ENCODE data around the gene BMPR2.
"Not testable (repeated sequence)": the region's sequence is repeated elsewhere in the genome, so short reads cannot be mapped to it uniquely, and the experiment has no call there.

Gene BMPR2

DNA sequence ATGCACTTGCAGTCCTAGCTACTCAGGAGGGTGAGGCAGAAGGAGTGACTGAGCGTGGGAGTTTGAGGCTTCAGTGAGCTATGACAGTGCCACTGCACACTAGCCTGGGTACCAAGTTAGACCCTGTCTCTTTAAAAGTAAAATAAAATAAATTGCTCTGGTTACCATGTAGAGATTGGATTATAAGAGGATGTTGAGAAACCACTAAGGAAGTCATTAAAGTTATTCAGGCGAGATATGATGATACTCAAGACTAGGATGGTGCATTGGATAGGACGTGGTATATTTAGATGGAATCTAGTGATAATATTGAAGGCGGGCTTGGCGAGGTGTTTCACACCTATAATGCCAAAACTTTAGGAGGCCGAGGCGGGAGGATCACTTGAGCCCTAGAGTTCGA lies 50.6 kb downstream of the BMPR2 start:
- Histone ChIP-seq H3K27ac (no peak overlapping the region), H3K9me3 (no peaks in the 10 kb centered on the region), H3K4me3 (ENCODE audit: low read depth in 1 of 2, low read length in 1 of 2) (no peak overlapping the region), H3K27me3 (no peaks in the 10 kb centered on the region), H3K36me3 (no peaks in the 10 kb centered on the region), H3K4me1 (ENCODE audit: control insufficient read depth in 1 of 2, insufficient read depth in 1 of 2, low read depth in 1 of 2, low read length in 1 of 2) (no peaks in the 10 kb centered on the region)
- TF ChIP-seq, protein P1, sequence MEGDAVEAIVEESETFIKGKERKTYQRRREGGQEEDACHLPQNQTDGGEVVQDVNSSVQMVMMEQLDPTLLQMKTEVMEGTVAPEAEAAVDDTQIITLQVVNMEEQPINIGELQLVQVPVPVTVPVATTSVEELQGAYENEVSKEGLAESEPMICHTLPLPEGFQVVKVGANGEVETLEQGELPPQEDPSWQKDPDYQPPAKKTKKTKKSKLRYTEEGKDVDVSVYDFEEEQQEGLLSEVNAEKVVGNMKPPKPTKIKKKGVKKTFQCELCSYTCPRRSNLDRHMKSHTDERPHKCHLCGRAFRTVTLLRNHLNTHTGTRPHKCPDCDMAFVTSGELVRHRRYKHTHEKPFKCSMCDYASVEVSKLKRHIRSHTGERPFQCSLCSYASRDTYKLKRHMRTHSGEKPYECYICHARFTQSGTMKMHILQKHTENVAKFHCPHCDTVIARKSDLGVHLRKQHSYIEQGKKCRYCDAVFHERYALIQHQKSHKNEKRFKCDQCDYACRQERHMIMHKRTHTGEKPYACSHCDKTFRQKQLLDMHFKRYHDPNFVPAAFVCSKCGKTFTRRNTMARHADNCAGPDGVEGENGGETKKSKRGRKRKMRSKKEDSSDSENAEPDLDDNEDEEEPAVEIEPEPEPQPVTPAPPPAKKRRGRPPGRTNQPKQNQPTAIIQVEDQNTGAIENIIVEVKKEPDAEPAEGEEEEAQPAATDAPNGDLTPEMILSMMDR (IDR thresholded peaks at IDR 0.05), result no peak

DNA sequence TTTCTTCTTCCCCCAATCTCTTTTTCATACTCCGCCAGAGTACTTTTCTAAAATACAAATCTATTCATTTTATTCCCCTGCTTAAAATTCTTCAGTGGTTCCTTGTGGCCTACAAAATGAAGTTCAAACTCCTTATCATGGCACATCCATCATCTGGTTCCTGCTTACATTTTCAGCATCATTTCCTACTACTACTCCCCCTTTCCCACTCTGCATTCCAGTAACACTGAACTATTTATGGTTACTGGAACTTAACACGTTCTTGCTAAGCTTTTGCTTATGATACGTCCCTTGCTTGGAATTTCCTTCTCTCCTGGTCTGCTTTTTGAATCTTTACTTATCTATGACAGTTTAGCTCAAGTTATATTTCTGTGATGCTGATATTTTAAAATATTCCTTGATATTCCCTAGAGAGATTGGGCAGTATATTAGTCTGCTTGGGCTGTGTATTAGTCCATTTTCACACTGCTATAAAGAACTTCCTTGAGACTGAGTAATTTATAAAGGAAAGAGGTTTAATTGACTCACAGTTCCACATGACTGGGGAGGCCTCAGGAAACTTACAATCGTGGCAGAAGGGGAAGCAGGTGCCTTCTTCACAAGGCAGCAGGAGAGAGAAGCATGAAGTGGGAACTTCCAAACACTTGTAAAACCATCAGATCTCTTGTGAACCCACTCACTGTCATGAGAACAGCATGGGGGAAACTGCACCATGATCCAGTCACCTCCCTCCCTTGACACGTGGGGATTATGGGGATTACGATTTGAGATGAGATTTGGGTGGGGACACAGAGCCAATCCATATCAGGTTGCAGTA lies 53.2 kb downstream of the BMPR2 start:
- H3K27me3 ChIP-seq, result no peaks in the 10 kb centered on the region
- no peak overlapping the region for H3K4me3 ChIP-seq (ENCODE audit: low read depth in 1 of 2, low read length in 1 of 2)
- H3K27ac ChIP-seq, result no peak overlapping the region
- H3K36me3 ChIP-seq, result no peaks in the 10 kb centered on the region
- TF ChIP-seq, protein P1 (IDR thresholded peaks at IDR 0.05), result no peak
- no peaks in the 10 kb centered on the region for H3K4me1 ChIP-seq (ENCODE audit: control insufficient read depth in 1 of 2, insufficient read depth in 1 of 2, low read depth in 1 of 2, low read length in 1 of 2)
- no peaks in the 10 kb centered on the region for H3K9me3 ChIP-seq

DNA sequence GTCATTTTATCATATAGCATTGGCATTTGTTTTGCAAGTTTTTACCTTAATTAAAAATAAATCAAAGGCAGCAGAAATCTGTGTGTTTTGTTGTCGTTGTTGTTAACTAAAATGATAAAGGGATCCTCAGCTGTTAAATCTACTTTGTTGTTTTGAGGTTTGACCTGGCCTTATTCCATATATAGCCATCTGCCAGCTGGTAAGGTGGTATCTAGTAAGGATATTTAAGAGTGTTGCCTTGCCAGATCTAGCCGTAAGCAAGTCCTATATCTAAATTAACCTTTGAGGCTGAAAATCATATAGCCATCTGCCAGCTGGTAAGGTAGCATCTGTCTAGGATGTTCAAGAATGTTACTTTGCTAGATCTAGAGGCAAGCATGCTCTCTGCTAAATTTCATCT lies 56.6 kb downstream of the BMPR2 start:
- Histone ChIP-seq H3K27ac (no peak overlapping the region), H3K27me3 (no peaks in the 10 kb centered on the region), H3K4me1 (ENCODE audit: control insufficient read depth in 1 of 2, insufficient read depth in 1 of 2, low read depth in 1 of 2, low read length in 1 of 2) (no peaks in the 10 kb centered on the region), H3K9me3 (no peaks in the 10 kb centered on the region), H3K4me3 (ENCODE audit: low read depth in 1 of 2, low read length in 1 of 2) (no peak overlapping the region), H3K36me3 (no peaks in the 10 kb centered on the region)
- TF ChIP-seq, protein P1 (IDR thresholded peaks at IDR 0.05), result no peak

DNA sequence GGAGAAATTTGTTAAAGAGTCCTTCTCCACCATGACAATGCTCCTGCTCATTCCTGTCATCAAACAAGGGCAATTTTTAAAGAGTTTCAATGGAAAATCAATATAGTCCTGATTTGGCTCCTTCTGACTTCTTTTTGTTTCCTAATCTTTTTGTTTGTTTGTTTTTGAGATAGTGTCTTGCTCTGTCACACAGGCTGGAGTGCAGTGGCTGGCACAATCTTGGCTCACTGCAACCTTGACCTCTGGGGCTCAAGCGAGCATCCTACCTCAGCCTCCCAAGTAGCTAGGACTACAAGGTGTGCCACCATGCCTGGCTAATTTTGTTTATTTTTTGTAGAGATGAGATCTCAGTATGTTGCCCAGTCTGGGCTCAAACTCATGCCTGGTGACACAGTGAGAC lies 58.3 kb downstream of the BMPR2 start:
- no peak overlapping the region for H3K27ac ChIP-seq
- no peaks in the 10 kb centered on the region for H3K9me3 ChIP-seq
- H3K4me3 ChIP-seq (ENCODE audit: low read depth in 1 of 2, low read length in 1 of 2), result no peak overlapping the region
- no peaks in the 10 kb centered on the region for H3K27me3 ChIP-seq
- TF ChIP-seq, protein P1 (IDR thresholded peaks at IDR 0.05), result no peak
- H3K36me3 ChIP-seq, result no peaks in the 10 kb centered on the region
- H3K4me1 ChIP-seq (ENCODE audit: control insufficient read depth in 1 of 2, insufficient read depth in 1 of 2, low read depth in 1 of 2, low read length in 1 of 2), result no peaks in the 10 kb centered on the region

DNA sequence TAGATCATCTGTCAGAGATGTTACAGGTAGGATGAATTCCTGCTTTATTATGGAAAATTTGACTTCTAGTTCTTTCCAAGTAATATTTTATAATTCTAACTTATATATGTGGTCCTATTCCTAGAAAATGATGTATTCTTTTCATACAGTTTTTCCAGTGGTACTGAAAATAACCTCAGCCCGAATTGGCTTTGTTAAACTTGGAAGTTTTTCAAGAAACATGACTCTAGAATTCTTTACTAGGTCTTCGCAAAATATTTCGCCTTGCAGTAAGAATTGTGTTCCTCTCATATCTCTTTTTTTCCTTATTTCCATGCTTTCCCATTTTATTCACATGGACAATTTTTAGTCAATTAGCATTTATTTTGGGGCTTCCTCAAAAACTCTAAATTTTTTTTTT lies 60.5 kb downstream of the BMPR2 start:
- TF ChIP-seq, protein P1 (IDR thresholded peaks at IDR 0.05), result no peak

DNA sequence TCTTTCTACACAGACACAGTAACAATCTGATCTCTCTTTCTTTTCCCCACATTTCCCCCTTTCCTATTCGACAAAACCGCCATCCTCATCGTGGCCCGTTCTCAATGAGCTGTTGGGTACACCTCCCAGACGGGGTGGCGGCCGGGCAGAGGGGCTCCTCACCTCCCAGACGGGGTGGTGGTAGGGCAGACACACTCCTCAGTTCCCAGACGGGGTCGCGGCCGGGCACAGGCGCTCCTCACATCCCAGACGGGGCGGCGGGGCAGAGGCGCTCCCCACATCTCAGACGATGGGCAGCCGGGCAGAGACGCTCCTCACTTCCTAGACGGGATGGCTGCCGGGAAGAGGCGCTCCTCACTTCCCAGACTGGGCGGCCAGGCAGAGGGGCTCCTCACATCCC lies 64.0 kb downstream of the BMPR2 start:
- not testable (repeated sequence) for H3K4me1 ChIP-seq (ENCODE audit: control insufficient read depth in 1 of 2, insufficient read depth in 1 of 2, low read depth in 1 of 2, low read length in 1 of 2); H3K9me3 ChIP-seq; H3K4me3 ChIP-seq (ENCODE audit: low read depth in 1 of 2, low read length in 1 of 2); H3K27me3 ChIP-seq; H3K36me3 ChIP-seq; H3K27ac ChIP-seq

More for the DNA sequence above, 60.5 kb downstream of the BMPR2 start:
- H3K27ac ChIP-seq, result no peak overlapping the region
- H3K4me3 ChIP-seq (ENCODE audit: low read depth in 1 of 2, low read length in 1 of 2), result no peak overlapping the region
- H3K4me1 ChIP-seq (ENCODE audit: control insufficient read depth in 1 of 2, insufficient read depth in 1 of 2, low read depth in 1 of 2, low read length in 1 of 2), result no peaks in the 10 kb centered on the region
- H3K27me3 ChIP-seq, result no peaks in the 10 kb centered on the region
- H3K36me3 ChIP-seq, result no peaks in the 10 kb centered on the region
- no peaks in the 10 kb centered on the region for H3K9me3 ChIP-seq
